Liver (tissue), 10 donors: ENCODE data around the gene PRDX2. TPM values are rescaled to one million over a fixed set of nuclear protein-coding genes. Genes with fewer than 3 reads are reported as not detected.

Experiments used
- DNase-seq: peaks from one replicate; pipeline ENCODE4 v3.0.0-alpha.2; 2017; ENCODE audit warnings: low spot score
- H3K27ac ChIP-seq, 2 donors: one replicate each; pipeline ENCODE4 v1.7.0; 2013; ENCODE audit warnings: inconsistent platforms in 2 of 2, low read length in 2 of 2, control low read depth in 1 of 2, low read depth in 1 of 2, mild to moderate bottlenecking in 1 of 2
- H3K27me3 ChIP-seq, 4 donors: one replicate each; pipeline versions ENCODE4 v1.6.1 to v1.7.0; 2013; ENCODE audit warnings: low read length in 3 of 4, inconsistent platforms in 1 of 4, mild to moderate bottlenecking in 1 of 4, moderate library complexity in 1 of 4; ENCODE audit not compliant: control insufficient read depth in 4 of 4, insufficient read depth in 4 of 4
- H3K36me3 ChIP-seq, 4 donors: one replicate each; pipeline versions ENCODE4 v1.6.1 to v1.7.0; 2013; ENCODE audit warnings: low read length in 3 of 4, mild to moderate bottlenecking in 3 of 4, low read depth in 1 of 4, moderate library complexity in 1 of 4; ENCODE audit not compliant: control insufficient read depth in 4 of 4, insufficient read depth in 3 of 4
- H3K4me1 ChIP-seq, 4 donors: one replicate each; pipeline versions ENCODE4 v1.6.1 to v1.7.0; 2013; ENCODE audit warnings: low read length in 3 of 4, mild to moderate bottlenecking in 3 of 4, moderate library complexity in 1 of 4; ENCODE audit not compliant: control insufficient read depth in 4 of 4, insufficient read depth in 4 of 4
- H3K4me3 ChIP-seq, 3 donors: one replicate each; pipeline versions ENCODE4 v1.6.1 to v1.7.0; 2013; ENCODE audit warnings: low read length in 3 of 3, control low read depth in 1 of 3, low read depth in 1 of 3, mild to moderate bottlenecking in 1 of 3
- H3K9ac ChIP-seq, 2 donors: one replicate each; pipeline ENCODE4 v1.7.0; 2013; ENCODE audit warnings: low read length in 2 of 2, mild to moderate bottlenecking in 2 of 2, moderate library complexity in 2 of 2, control low read depth in 1 of 2, low read depth in 1 of 2
- H3K9me3 ChIP-seq, 4 donors: one replicate each; pipeline versions ENCODE4 v1.6.1 to v1.7.0; 2013; ENCODE audit warnings: low read length in 3 of 4; ENCODE audit not compliant: control insufficient read depth in 4 of 4
- CTCF ChIP-seq: fragments of 150-350 bp; IDR thresholded peaks from 2 replicates; pipeline ENCODE4 v1.5.1; 2017; ENCODE audit warnings: improper control_type of control experiment, low read depth, low read length; ENCODE audit not compliant: missing input control
- EGR1 ChIP-seq, 2 donors: IDR thresholded peaks; 2 replicates each; pipeline ENCODE4 v1.6.1; 2016 to 2018; ENCODE audit warnings: antibody characterized with exemption in 2 of 2, low read depth in 2 of 2
- FOXA1 ChIP-seq: IDR thresholded peaks from 2 replicates; pipeline ENCODE4 v1.6.1; 2016; ENCODE audit warnings: antibody characterized with exemption
- FOXA2 ChIP-seq: IDR thresholded peaks from 2 replicates; pipeline ENCODE4 v1.6.1; 2016; ENCODE audit warnings: antibody characterized with exemption
- HNF4A ChIP-seq, 2 donors: conservative IDR thresholded peaks; 2 replicates each; pipeline ENCODE4 v1.6.1; 2016; ENCODE audit warnings: antibody characterized with exemption in 2 of 2, mild to moderate bottlenecking in 2 of 2
- HNF4G ChIP-seq: IDR thresholded peaks from 2 replicates; pipeline ENCODE4 v1.6.1; 2016; ENCODE audit warnings: antibody characterized with exemption
- NR2F2 ChIP-seq: IDR thresholded peaks from 2 replicates; pipeline ENCODE4 v1.6.1; 2016; ENCODE audit warnings: antibody characterized with exemption
- REST ChIP-seq: IDR thresholded peaks from 2 replicates; pipeline ENCODE4 v1.6.1; 2016; ENCODE audit warnings: antibody characterized with exemption, mild to moderate bottlenecking
- SP1 ChIP-seq: IDR thresholded peaks from 2 replicates; pipeline ENCODE4 v1.6.1; 2018; ENCODE audit warnings: antibody characterized with exemption, mild to moderate bottlenecking
- TAF1 ChIP-seq: conservative IDR thresholded peaks from 2 replicates; pipeline ENCODE4 v1.6.1; 2016; ENCODE audit warnings: antibody characterized with exemption, mild to moderate bottlenecking
- WGBS: extraction: QIAGEN DNeasy Blood & Tissue Kit; methylation state at CpG from one replicate; pipeline ENCODE4 v1.1.7; 2013; 5-methylcytosine and 5-hydroxymethylcytosine counted together
- polyA plus RNA-seq, 2 donors: library from polyadenylated mRNA; stranded (reverse) in 1 of 2; unstranded in 1 of 2; fragments of 200-250 nt in 1 of 2; fragments of >200 nt in 1 of 2; fragmentation: Nextera tagmentation in 1 of 2; extraction: Ambion mirVana in 1 of 2; gene quantifications; one replicate each; pipeline versions ENCODE4 v1.2.1 to v1.2.3, GENCODE V29; 2013 to 2015
- small RNA-seq: library from RNA; depleted of rRNA; stranded (forward); fragments of <200 nt; gene quantifications from one replicate; pipeline ENCODE3, GENCODE V24; 2014
- total RNA-seq, 2 donors: library from RNA; depleted of rRNA; stranded (reverse); fragments of >200 nt; gene quantifications; one replicate each; pipeline ENCODE4 v1.2.3, GENCODE V29; 2014
- TF ChIP-seq, protein P1 (sequence below): IDR thresholded peaks from 2 replicates; pipeline ENCODE4 v1.6.1; 2016; ENCODE audit warnings: antibody characterized with exemption
- donor health status: healthy.
- donor health status: healthy.
- donor health status: healthy.
- donor health status: healthy.
- donor health status: healthy.

The PRDX2 gene
- total and polyA plus RNA-seq, 4 donors, result 222 to 1,737 (median 283) TPM

GRCh38 chr19:12749938-12750521 lies 51.6 kb downstream of the PRDX2 start:
- Histone ChIP-seq H3K4me1 (no peaks in the 10 kb centered on the region), H3K4me3 (no peak overlapping the region), H3K36me3 (peaks cover 9 to 19% (median 12%) of the 10 kb centered on the region in 4 donors), H3K9me3 (no peaks in the 10 kb centered on the region), H3K27ac (no peak overlapping the region), H3K27me3 (peaks cover 0 to 2% (median 0%) of the 10 kb centered on the region in 4 donors), H3K9ac (no peak overlapping the region)
- DNase-seq, result no peak
- TF ChIP-seq, protein P1, sequence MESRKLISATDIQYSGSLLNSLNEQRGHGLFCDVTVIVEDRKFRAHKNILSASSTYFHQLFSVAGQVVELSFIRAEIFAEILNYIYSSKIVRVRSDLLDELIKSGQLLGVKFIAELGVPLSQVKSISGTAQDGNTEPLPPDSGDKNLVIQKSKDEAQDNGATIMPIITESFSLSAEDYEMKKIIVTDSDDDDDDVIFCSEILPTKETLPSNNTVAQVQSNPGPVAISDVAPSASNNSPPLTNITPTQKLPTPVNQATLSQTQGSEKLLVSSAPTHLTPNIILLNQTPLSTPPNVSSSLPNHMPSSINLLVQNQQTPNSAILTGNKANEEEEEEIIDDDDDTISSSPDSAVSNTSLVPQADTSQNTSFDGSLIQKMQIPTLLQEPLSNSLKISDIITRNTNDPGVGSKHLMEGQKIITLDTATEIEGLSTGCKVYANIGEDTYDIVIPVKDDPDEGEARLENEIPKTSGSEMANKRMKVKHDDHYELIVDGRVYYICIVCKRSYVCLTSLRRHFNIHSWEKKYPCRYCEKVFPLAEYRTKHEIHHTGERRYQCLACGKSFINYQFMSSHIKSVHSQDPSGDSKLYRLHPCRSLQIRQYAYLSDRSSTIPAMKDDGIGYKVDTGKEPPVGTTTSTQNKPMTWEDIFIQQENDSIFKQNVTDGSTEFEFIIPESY, result no peak
- TF ChIP-seq TAF1 (no peak), HNF4G (no peak), NR2F2 (no peak)
- WGBS, result 41% methylated on average over 24 of the region's 24 CpGs

DNA sequence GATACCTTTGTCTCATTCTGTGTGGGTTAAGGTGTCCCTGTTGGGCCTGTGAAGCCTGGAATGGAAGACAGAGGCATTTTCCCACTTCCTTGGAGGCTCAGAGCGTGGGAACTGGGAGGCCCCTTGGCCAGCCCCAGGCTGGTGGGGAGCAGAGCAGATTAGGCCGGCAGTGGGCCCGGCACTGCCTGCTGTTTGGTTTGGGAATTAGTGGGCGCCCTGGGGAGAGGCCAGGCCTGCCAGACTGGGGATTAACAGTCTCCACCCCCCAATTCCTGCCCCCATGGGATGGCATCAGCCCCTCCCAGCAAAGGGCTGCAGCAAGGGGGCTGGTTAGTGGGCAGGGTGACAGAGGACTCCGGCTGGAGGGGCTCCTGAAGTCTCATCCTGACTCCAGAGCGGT lies 53.1 kb downstream of the PRDX2 start:
- Histone ChIP-seq H3K4me3 (no peak overlapping the region), H3K27me3 (peaks cover 0 to 2% (median 0%) of the 10 kb centered on the region in 4 donors), H3K9me3 (no peaks in the 10 kb centered on the region), H3K36me3 (peaks cover 9 to 24% (median 14%) of the 10 kb centered on the region in 4 donors), H3K4me1 (no peaks in the 10 kb centered on the region), H3K27ac (no peak overlapping the region), H3K9ac (no peak overlapping the region)
- DNase-seq, result no peak
- WGBS, result 84% methylated on average over 6 of the region's 6 CpGs
- TF ChIP-seq FOXA2 (no peak), SP1 (no peak), FOXA1 (no peak), REST (no peak), HNF4G (no peak), NR2F2 (no peak), EGR1 (IDR thresholded peaks at IDR 0.05; ENCODE audit: low read depth in 2 of 2) (no peak), HNF4A (conservative IDR thresholded peaks at IDR 0.05) (no peak), CTCF (no peak)

Small RNA genes lying within 50 kb of the gene (small RNA-seq; reads per million reads assigned to genes)
- gene MIR5684, result not detected

Other genes with a start within 250 kb of the PRDX2 start
- 1 to 10 TPM; 3.5 to 6.1 TPM for gene ZNF490, start 191.0 kb downstream of the PRDX2 start, total RNA-seq
- gene ZNF490, start 191.0 kb downstream of the PRDX2 start, polyA plus RNA-seq, result 1 to 10 TPM in 1 of 2 donors, under 1 TPM in 1; 0.93 to 1.0 TPM
- gene ZNF791, start 190.9 kb downstream of the PRDX2 start, total RNA-seq, result 10 to 100 TPM in 1 of 2 donors, 1 to 10 TPM in 1; 9.2 to 10.3 TPM
- gene ZNF791, start 190.9 kb downstream of the PRDX2 start, polyA plus RNA-seq, result 1 to 10 TPM; 3.1 to 4.8 TPM
- gene MAN2B1, start 135.1 kb downstream of the PRDX2 start, total RNA-seq, result 10 to 100 TPM; 41.3 to 42.9 TPM
- 10 to 100 TPM; 23.5 to 28.9 TPM for gene MAN2B1, start 135.1 kb downstream of the PRDX2 start, polyA plus RNA-seq
- 1 to 10 TPM; 4.0 to 5.1 TPM for gene WDR83, start 135.0 kb downstream of the PRDX2 start, total RNA-seq
- gene WDR83, start 135.0 kb downstream of the PRDX2 start, polyA plus RNA-seq, result 1 to 10 TPM; 3.9 to 4.4 TPM
- 10 to 100 TPM; 29.1 to 53.9 TPM for gene DHPS, start 119.9 kb downstream of the PRDX2 start, total RNA-seq
- 10 to 100 TPM; 34.8 to 50.3 TPM for gene DHPS, start 119.9 kb downstream of the PRDX2 start, polyA plus RNA-seq
- gene GNG14, start 113.8 kb downstream of the PRDX2 start, total RNA-seq, result not detected
- not detected for gene GNG14, start 113.8 kb downstream of the PRDX2 start, polyA plus RNA-seq
- gene FBXW9, start 105.2 kb downstream of the PRDX2 start, total RNA-seq, result 1 to 10 TPM; 2.3 to 2.5 TPM
- gene FBXW9, start 105.2 kb downstream of the PRDX2 start, polyA plus RNA-seq, result 1 to 10 TPM; 3.4 to 4.0 TPM
- gene TNPO2, start 77.9 kb downstream of the PRDX2 start, total RNA-seq, result 10 to 100 TPM; 19.6 to 22.2 TPM
- gene TNPO2, start 77.9 kb downstream of the PRDX2 start, polyA plus RNA-seq, result 10 to 100 TPM in 1 of 2 donors, 1 to 10 TPM in 1; 6.3 to 12.1 TPM
- 10 to 100 TPM; 69.3 to 84.3 TPM for gene TRIR, start 67.1 kb downstream of the PRDX2 start, total RNA-seq
- gene TRIR, start 67.1 kb downstream of the PRDX2 start, polyA plus RNA-seq, result 100 to 1,000 TPM; 106 to 169 TPM
- gene GET3, start 64.3 kb downstream of the PRDX2 start, total RNA-seq, result 10 to 100 TPM; 23.4 to 31.0 TPM
- 10 to 100 TPM; 22.8 to 44.1 TPM for gene GET3, start 64.3 kb downstream of the PRDX2 start, polyA plus RNA-seq
- gene BEST2, start 50.0 kb downstream of the PRDX2 start, total RNA-seq, result not detected
- not detected for gene BEST2, start 50.0 kb downstream of the PRDX2 start, polyA plus RNA-seq
- gene HOOK2, start 26.2 kb downstream of the PRDX2 start, total RNA-seq, result 10 to 100 TPM; 11.3 to 36.4 TPM
- gene HOOK2, start 26.2 kb downstream of the PRDX2 start, polyA plus RNA-seq, result 10 to 100 TPM; 12.9 to 17.0 TPM
- gene JUNB, start 10.3 kb downstream of the PRDX2 start, total RNA-seq, result 10 to 100 TPM; 68.6 to 79.2 TPM
- gene JUNB, start 10.3 kb downstream of the PRDX2 start, polyA plus RNA-seq, result 10 to 100 TPM; 32.7 to 44.6 TPM
- under 1 TPM in 1 of 2 donors, not detected in 1; 0.33 TPM for gene THSD8, start 269 bp upstream of the PRDX2 start, total RNA-seq
- under 1 TPM; 0.22 to 0.35 TPM for gene THSD8, start 269 bp upstream of the PRDX2 start, polyA plus RNA-seq
- gene RNASEH2A, start 4.8 kb upstream of the PRDX2 start, total RNA-seq, result 10 to 100 TPM in 1 of 2 donors, 1 to 10 TPM in 1; 1.8 to 17.5 TPM
- 1 to 10 TPM; 2.3 to 4.6 TPM for gene RNASEH2A, start 4.8 kb upstream of the PRDX2 start, polyA plus RNA-seq
- gene RTBDN, start 32.8 kb upstream of the PRDX2 start, total RNA-seq, result not detected
- not detected for gene RTBDN, start 32.8 kb upstream of the PRDX2 start, polyA plus RNA-seq
- under 1 TPM; 0.08 to 0.19 TPM for gene MAST1, start 36.7 kb upstream of the PRDX2 start, total RNA-seq
- under 1 TPM; 0.26 to 0.54 TPM for gene MAST1, start 36.7 kb upstream of the PRDX2 start, polyA plus RNA-seq
- gene DNASE2, start 79.6 kb upstream of the PRDX2 start, total RNA-seq, result 10 to 100 TPM; 11.9 to 13.7 TPM
- 10 to 100 TPM; 11.3 to 18.4 TPM for gene DNASE2, start 79.6 kb upstream of the PRDX2 start, polyA plus RNA-seq
- 100 to 1,000 TPM in 1 of 2 donors, not detected in 1; 234 TPM for gene KLF1, start 85.4 kb upstream of the PRDX2 start, total RNA-seq
- not detected for gene KLF1, start 85.4 kb upstream of the PRDX2 start, polyA plus RNA-seq
- gene GCDH, start 89.4 kb upstream of the PRDX2 start, total RNA-seq, result 100 to 1,000 TPM in 1 of 2 donors, 10 to 100 TPM in 1; 65.8 to 118 TPM
- gene GCDH, start 89.4 kb upstream of the PRDX2 start, polyA plus RNA-seq, result 10 to 100 TPM; 68.6 to 87.7 TPM
- under 1 TPM in 1 of 2 donors, not detected in 1; 0.42 TPM for gene SYCE2, start 117.5 kb upstream of the PRDX2 start, total RNA-seq
- under 1 TPM; 0.07 to 0.43 TPM for gene SYCE2, start 117.5 kb upstream of the PRDX2 start, polyA plus RNA-seq
- gene FARSA, start 131.9 kb upstream of the PRDX2 start, total RNA-seq, result 10 to 100 TPM; 29.8 to 34.0 TPM
- 10 to 100 TPM; 34.7 to 50.1 TPM for gene FARSA, start 131.9 kb upstream of the PRDX2 start, polyA plus RNA-seq
- 1,000 to 10,000 TPM in 1 of 2 donors, 100 to 1,000 TPM in 1; 618 to 1,316 TPM for gene CALR, start 136.8 kb upstream of the PRDX2 start, total RNA-seq
- gene CALR, start 136.8 kb upstream of the PRDX2 start, polyA plus RNA-seq, result 1,000 to 10,000 TPM in 1 of 2 donors, 100 to 1,000 TPM in 1; 913 to 1,228 TPM
- gene RAD23A, start 144.1 kb upstream of the PRDX2 start, total RNA-seq, result 100 to 1,000 TPM in 1 of 2 donors, 10 to 100 TPM in 1; 42.9 to 112 TPM
- 10 to 100 TPM; 45.0 to 88.6 TPM for gene RAD23A, start 144.1 kb upstream of the PRDX2 start, polyA plus RNA-seq
- 10 to 100 TPM in 1 of 2 donors, 1 to 10 TPM in 1; 8.4 to 22.1 TPM for gene GADD45GIP1, start 155.4 kb upstream of the PRDX2 start, total RNA-seq
- gene GADD45GIP1, start 155.4 kb upstream of the PRDX2 start, polyA plus RNA-seq, result 10 to 100 TPM; 23.6 to 54.2 TPM
- under 1 TPM in 1 of 2 donors, not detected in 1; 0.23 TPM for gene DAND5, start 167.8 kb upstream of the PRDX2 start, total RNA-seq
- not detected for gene DAND5, start 167.8 kb upstream of the PRDX2 start, polyA plus RNA-seq
- 10 to 100 TPM; 10.3 to 18.4 TPM for gene NFIX, start 193.7 kb upstream of the PRDX2 start, total RNA-seq
- gene NFIX, start 193.7 kb upstream of the PRDX2 start, polyA plus RNA-seq, result 10 to 100 TPM in 1 of 2 donors, 1 to 10 TPM in 1; 3.3 to 14.8 TPM